ENCODE measurements around the gene LMBR1L.

LMBR1L gene

DNA sequence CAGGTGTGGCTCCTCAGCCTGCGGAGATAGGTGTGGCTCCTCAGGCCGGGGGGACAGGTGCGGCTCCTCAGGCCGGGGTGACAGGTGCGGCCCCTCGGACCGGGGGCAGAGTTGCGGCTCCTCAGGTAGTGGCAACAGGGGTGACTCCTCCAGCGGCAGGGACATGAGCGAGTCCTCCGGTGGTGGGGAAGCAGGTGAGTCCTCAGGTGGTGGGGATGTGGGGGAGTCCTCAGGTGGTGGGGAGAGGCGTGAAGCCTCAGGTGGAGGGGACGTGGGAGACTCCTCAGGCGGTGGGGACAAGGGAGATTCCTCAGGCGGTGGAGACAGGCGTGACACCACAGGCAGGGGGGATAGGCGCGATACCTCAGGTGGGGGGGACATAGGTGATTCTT, 59.3 kb downstream of the LMBR1L start:
- no peak for DNase-seq

DNA sequence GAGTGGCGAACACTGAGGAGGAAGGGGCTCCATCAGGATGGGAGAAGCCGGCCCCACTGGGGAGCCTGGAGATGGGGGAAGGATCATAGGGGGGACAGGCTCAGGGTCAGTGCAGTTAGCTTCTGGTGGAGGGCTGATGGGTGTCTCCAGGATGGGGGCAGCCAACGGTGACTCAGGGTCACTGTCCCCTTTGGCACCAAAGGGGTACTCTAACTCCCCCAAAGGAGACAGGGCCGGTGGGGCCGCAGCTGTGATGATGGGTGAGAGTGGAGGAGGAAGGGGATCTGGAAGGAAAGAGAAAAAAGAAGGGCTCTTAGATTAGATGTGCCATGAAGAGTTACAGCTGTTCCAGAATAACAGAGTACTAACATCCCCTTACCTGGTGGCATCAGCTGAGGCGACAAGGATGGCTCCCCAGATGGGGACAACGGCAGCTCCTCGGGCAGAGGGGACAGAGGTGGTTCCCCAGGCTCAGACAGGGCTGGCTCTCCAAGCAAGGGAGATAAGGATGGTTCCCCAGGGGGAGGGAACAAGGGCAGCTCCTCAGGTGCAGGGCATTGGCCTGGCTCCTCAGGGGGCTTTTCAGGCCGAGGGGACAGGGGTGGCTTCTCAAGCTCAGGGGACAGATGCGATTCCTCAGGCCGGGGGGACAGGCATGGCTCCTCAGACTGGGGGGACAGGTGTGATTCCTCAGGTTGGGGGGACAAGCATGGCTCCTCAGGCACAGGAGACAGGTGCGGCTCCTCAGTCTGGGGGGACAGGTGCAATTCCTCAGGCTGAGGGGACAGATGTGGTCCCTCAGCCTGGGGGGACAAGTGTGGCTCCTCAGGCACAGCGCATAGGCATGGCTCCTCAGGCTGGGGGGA, 59.9 kb downstream of the LMBR1L start:
- DNase-seq = no peak

DNA sequence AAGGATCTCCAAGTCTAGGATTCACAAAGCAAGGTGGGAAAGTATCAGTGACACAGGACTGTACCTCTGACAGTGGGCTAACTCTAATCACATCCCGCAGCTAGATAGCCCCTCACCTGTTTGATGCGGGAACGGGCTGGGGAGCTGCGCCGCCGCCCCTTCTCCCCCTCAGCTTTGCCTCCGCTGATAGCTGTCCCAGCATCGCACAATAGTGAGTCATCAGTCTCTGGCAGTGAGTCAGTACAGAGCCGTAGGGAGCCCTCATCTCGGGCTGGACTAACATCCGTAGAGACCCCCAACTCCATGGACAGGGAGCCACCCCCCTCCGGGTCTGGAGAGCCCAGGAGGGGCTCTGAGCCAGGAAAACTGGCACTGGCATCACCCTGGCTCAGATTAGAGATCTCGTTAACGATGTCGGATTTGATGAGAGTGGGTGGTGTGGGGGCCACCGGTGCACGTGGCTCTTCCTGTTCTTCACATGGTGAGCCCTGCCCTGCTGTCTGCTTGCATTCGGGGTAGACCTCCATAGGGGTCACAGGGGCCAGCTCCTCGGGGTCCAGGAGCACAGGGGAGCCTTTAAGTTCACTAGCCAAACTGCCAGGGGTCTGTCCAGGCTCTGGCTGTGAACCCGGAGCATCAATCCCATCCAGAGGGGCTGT, 61.0 kb downstream of the LMBR1L start:
- DNase-seq = no peak

DNA sequence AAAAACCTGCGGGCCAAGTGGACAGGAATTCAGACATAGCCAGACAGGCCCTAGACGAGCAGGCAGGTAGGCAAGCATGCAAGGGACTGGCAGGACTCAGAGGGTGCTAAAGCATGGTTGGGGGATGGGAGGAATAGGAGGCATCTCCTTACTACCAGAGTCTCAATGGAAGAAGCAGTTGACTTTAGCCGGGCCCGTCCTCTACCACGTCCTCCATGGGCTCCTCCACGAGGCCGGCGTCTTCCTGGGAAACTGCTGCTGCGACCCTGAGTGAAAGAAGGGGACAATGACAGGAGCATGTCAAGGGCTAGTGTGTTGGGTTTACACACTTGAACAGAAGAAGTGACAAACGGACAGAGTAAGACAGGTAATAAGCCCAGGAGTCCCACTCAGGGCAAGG, 61.7 kb downstream of the LMBR1L start:
- no peak for DNase-seq

Measured in T-helper 2 cell (primary cell).